MCF 10A (cell line): ENCODE measurements around the gene DLD. TPM values are rescaled to one million over a fixed set of nuclear protein-coding genes. Genes with fewer than 3 reads are reported as not detected.
A peak's percentile ranks its signal among the peaks of the same experiment; 100 is the strongest.
"Not testable (repeated sequence)": the region's sequence is repeated elsewhere in the genome, so short reads cannot be mapped to it uniquely, and the experiment has no call there.

Experiments used
- BruUV-seq: library from RNA; stranded (reverse); fragments of 400-500 nt; replicated peaks from 2 replicates; lab custom pipeline; 2021; lab: Mats Ljungman, UMichigan
- CTCF ChIA-PET: fragments of 300-600 bp; sonication (Branson Sonifier 250); formaldehyde crosslinking; extraction: SDS; loops from one replicate; lab custom pipeline; 2021; ENCODE audit warnings: antibody characterized with exemption, inconsistent platforms; lab: Yijun Ruan, JAX
- POLR2A ChIA-PET: fragments of 300-600, 350-650 bp; sonication (Branson Sonifier 250); formaldehyde crosslinking; extraction: SDS; loops from one replicate; lab custom pipeline; 2020; ENCODE audit warnings: antibody characterized with exemption, inconsistent platforms; lab: Yijun Ruan, JAX
- DNase-seq: peaks from one replicate; pipeline ENCODE4 v3.0.0-alpha.2; 2018; ENCODE audit not compliant: unreplicated experiment
- H3K27ac Mint-ChIP-seq: one replicate; pipeline ENCODE4 v1.8.0; 2022; ENCODE audit warnings: mild to moderate bottlenecking, low read depth, mixed read lengths; ENCODE audit not compliant: unreplicated experiment
- H3K27me3 Mint-ChIP-seq: one replicate; pipeline ENCODE4 v1.8.0; 2022; ENCODE audit warnings: mixed read lengths; ENCODE audit not compliant: insufficient read depth, unreplicated experiment
- H3K36me3 Mint-ChIP-seq: one replicate; pipeline ENCODE4 v1.8.0; 2022; ENCODE audit warnings: mild to moderate bottlenecking, moderate library complexity, mixed read lengths; ENCODE audit not compliant: insufficient read depth, unreplicated experiment
- H3K4me1 Mint-ChIP-seq: one replicate; pipeline ENCODE4 v1.8.0; 2022; ENCODE audit warnings: mixed read lengths; ENCODE audit not compliant: insufficient read depth, unreplicated experiment
- H3K4me3 Mint-ChIP-seq: one replicate; pipeline ENCODE4 v1.8.0; 2022; ENCODE audit warnings: mild to moderate bottlenecking, moderate library complexity, mixed read lengths; ENCODE audit not compliant: unreplicated experiment
- H3K9me3 Mint-ChIP-seq: one replicate; pipeline ENCODE4 v1.8.0; 2022; ENCODE audit warnings: mixed read lengths; ENCODE audit not compliant: unreplicated experiment
- intact Hi-C: fragments of 100-400 bp; cut with micrococcal nuclease; formaldehyde crosslinking; loops from 2 replicates; pipeline ENCODE4 v1.14.1; 2022
- total RNA-seq: library from RNA; stranded (reverse); gene quantifications from 2 replicates; pipeline ENCODE4 v1.2.3, GENCODE V29; 2022
- TF ChIP-seq, protein P1 (sequence below): fragments of 200-600 bp; IDR thresholded peaks from one replicate; pipeline ENCODE4 v1.8.0; 2022; ENCODE audit warnings: antibody characterized with exemption, mild to moderate bottlenecking; ENCODE audit not compliant: unreplicated experiment

The DLD gene
- total RNA-seq, 1 experiment from 2014 or later = 83.0 TPM

- ChIA-PET POLR2A (interaction anchor here (0.7 to 5.5 kb wide), 27 partner anchors 9 to 723 kb away, joined by 3 to 44 read pairs (median 4); partner anchors contain the start of genes BCAP29, CBLL1, COG5 and DUS4L), CTCF (interaction anchor here (0.6 to 1.8 kb wide), 4 partner anchors 12 to 254 kb away, joined by 3 to 9 read pairs (median 4); no protein-coding TSS in a partner anchor)
- Mint-ChIP-seq H3K27ac (peak overlapping the region; percentile 95), H3K9me3 (no peaks in the 10 kb centered on the region), H3K4me3 (peak overlapping the region; percentile 86), H3K27me3 (no peaks in the 10 kb centered on the region), H3K4me1 (peaks cover 28% of the 10 kb centered on the region), H3K36me3 (peaks cover 29% of the 10 kb centered on the region)
- TF ChIP-seq, protein P1, sequence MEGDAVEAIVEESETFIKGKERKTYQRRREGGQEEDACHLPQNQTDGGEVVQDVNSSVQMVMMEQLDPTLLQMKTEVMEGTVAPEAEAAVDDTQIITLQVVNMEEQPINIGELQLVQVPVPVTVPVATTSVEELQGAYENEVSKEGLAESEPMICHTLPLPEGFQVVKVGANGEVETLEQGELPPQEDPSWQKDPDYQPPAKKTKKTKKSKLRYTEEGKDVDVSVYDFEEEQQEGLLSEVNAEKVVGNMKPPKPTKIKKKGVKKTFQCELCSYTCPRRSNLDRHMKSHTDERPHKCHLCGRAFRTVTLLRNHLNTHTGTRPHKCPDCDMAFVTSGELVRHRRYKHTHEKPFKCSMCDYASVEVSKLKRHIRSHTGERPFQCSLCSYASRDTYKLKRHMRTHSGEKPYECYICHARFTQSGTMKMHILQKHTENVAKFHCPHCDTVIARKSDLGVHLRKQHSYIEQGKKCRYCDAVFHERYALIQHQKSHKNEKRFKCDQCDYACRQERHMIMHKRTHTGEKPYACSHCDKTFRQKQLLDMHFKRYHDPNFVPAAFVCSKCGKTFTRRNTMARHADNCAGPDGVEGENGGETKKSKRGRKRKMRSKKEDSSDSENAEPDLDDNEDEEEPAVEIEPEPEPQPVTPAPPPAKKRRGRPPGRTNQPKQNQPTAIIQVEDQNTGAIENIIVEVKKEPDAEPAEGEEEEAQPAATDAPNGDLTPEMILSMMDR = no peak
- BruUV-seq = no TSS peak
- intact Hi-C loops = loop anchor here (10.0 kb wide), 1 partner anchor 123 kb away; no protein-coding TSS in a partner anchor
- DNase-seq = peak; percentile 10
Observed at GRCh38 chr7:107891636-107892366, 818 bp downstream of the DLD start.

GRCh38 chr7:107892367-107892741, 1.4 kb downstream of the DLD start:
- DNase-seq, H3K9me3 Mint-ChIP-seq, H3K27me3 Mint-ChIP-seq, BruUV-seq: not testable (repeated sequence)
- Mint-ChIP-seq H3K4me3 (peak overlapping the region; percentile 86), H3K4me1 (peaks cover 28% of the 10 kb centered on the region), H3K27ac (peak overlapping the region; percentile 95), H3K36me3 (peaks cover 34% of the 10 kb centered on the region)
- POLR2A ChIA-PET = interaction anchor here (0.7 to 5.5 kb wide), 9 partner anchors 8 to 724 kb away, joined by 3 to 44 read pairs (median 4); partner anchors contain the start of genes CBLL1, COG5, DUS4L and HBP1
- intact Hi-C loops = loop anchor here (10.0 kb wide), 1 partner anchor 122 kb away; no protein-coding TSS in a partner anchor
- CTCF ChIA-PET = interaction anchor here (0.6 to 1.8 kb wide), 3 partner anchors 12 to 253 kb away, joined by 3 to 9 read pairs (median 4); no protein-coding TSS in a partner anchor

GRCh38 chr7:107898997-107899594, 8.1 kb downstream of the DLD start:
- CTCF ChIA-PET = interaction anchor here (0.7 kb wide), 1 partner anchor 78 kb away, joined by 4 read pairs; no protein-coding TSS in a partner anchor
- DNase-seq = no peak
- POLR2A ChIA-PET = interaction anchor here (1.8 kb wide), 1 partner anchor 8 kb away, joined by 6 read pairs; the partner anchor contains the start of gene DLD
- TF ChIP-seq, protein P1 = no peak
- Mint-ChIP-seq H3K36me3 (peaks cover 56% of the 10 kb centered on the region), H3K27ac (no peak overlapping the region), H3K4me1 (peaks cover 15% of the 10 kb centered on the region), H3K27me3 (no peaks in the 10 kb centered on the region), H3K9me3 (no peaks in the 10 kb centered on the region), H3K4me3 (no peak overlapping the region)
- intact Hi-C loops = loop anchor here (10.0 kb wide), 1 partner anchor 116 kb away; no protein-coding TSS in a partner anchor
- BruUV-seq = no TSS peak

- intact Hi-C loops = no loop called here
- no peak for DNase-seq
- H3K4me1 Mint-ChIP-seq = peaks cover 7% of the 10 kb centered on the region
- H3K36me3 Mint-ChIP-seq = peaks cover 60% of the 10 kb centered on the region
- CTCF ChIA-PET = interaction anchor here (0.6 kb wide), 2 partner anchors 187 to 595 kb away, joined by 3 to 4 read pairs; no protein-coding TSS in a partner anchor
- no peak overlapping the region for H3K4me3 Mint-ChIP-seq
- no TSS peak for BruUV-seq
- POLR2A ChIA-PET = interaction anchor here (0.8 to 1.8 kb wide), 3 partner anchors 8 to 10 kb away, joined by 3 to 6 read pairs (median 5); partner anchors contain the start of gene DLD
- no peaks in the 10 kb centered on the region for H3K9me3 Mint-ChIP-seq
- H3K27ac Mint-ChIP-seq = no peak overlapping the region
- TF ChIP-seq, protein P1 = no peak
- no peaks in the 10 kb centered on the region for H3K27me3 Mint-ChIP-seq
Observed at GRCh38 chr7:107900496-107901015, 9.6 kb downstream of the DLD start.
